GM23338 (cell line): ENCODE results near the gene PRKCD. TPM values are rescaled to one million over a fixed set of nuclear protein-coding genes. Genes with fewer than 3 reads are reported as not detected.

ENCODE experiments used
- ATAC-seq: fragments of 200-7000 bp; cut with Tn5 transposase; 3 replicates; pipeline ENCODE4 v1.9.1; 2020
- DNase-seq: peaks from one replicate; pipeline ENCODE4 v3.0.0-alpha.2; 2015; ENCODE audit warnings: low spot score
- H2AFZ ChIP-seq: fragments of 200-600 bp; sonication (generic); 2 replicates; pipeline ENCODE4 v1.8.0; 2016; ENCODE audit warnings: antibody characterized with exemption, mild to moderate bottlenecking, moderate library complexity
- H3F3A ChIP-seq: fragments of 200-600 bp; sonication (generic); replicated peaks from 2 replicates; pipeline ENCODE4 v1.8.0; 2017; ENCODE audit warnings: antibody characterized with exemption, mixed run types, low read depth
- H3K27ac ChIP-seq: fragments of 200-600 bp; sonication (generic); 2 replicates; pipeline ENCODE4 v1.6.1; 2016; ENCODE audit warnings: low read depth
- H3K27me3 ChIP-seq: fragments of 200-600 bp; sonication (generic); 2 replicates; pipeline ENCODE4 v1.8.0; 2016; ENCODE audit warnings: mild to moderate bottlenecking, mixed run types, moderate library complexity; ENCODE audit not compliant: insufficient read depth
- H3K36me3 ChIP-seq: fragments of 200-600 bp; sonication (generic); 2 replicates; pipeline ENCODE4 v1.8.0; 2016; ENCODE audit warnings: mild to moderate bottlenecking; ENCODE audit not compliant: insufficient read depth
- H3K4me1 ChIP-seq: fragments of 200-600 bp; sonication (generic); 2 replicates; pipeline ENCODE4 v1.8.0; 2016; ENCODE audit warnings: mild to moderate bottlenecking, moderate library complexity; ENCODE audit not compliant: insufficient read depth
- H3K4me2 ChIP-seq: fragments of 200-600 bp; sonication (generic); 2 replicates; pipeline ENCODE4 v1.7.1; 2017; ENCODE audit warnings: mixed run types
- H3K4me3 ChIP-seq: fragments of 200-600 bp; sonication (generic); 2 replicates; pipeline ENCODE4 v1.6.1; 2016; ENCODE audit warnings: mixed run types
- H3K79me2 ChIP-seq: fragments of 200-600 bp; sonication (generic); replicated peaks from 2 replicates; pipeline ENCODE4 v1.8.0; 2017; ENCODE audit warnings: mild to moderate bottlenecking; ENCODE audit not compliant: insufficient read depth
- H3K9me2 ChIP-seq: fragments of 200-600 bp; sonication (generic); 2 replicates; pipeline ENCODE4 v1.8.0; 2017; ENCODE audit not compliant: insufficient read depth
- H4K20me1 ChIP-seq: fragments of 200-600 bp; sonication (generic); replicated peaks from 2 replicates; pipeline ENCODE4 v1.8.0; 2017; ENCODE audit warnings: mild to moderate bottlenecking; ENCODE audit not compliant: insufficient read depth
- H3K27ac Mint-ChIP-seq: 2 replicates; pipeline ENCODE4 v1.8.0; 2020; ENCODE audit warnings: inconsistent platforms, mild to moderate bottlenecking, moderate library complexity, mixed read lengths
- H3K27me3 Mint-ChIP-seq: 3 replicates; pipeline ENCODE4 v1.8.0; 2022; ENCODE audit warnings: low read depth, mild to moderate bottlenecking, moderate library complexity, mixed read lengths, inconsistent platforms; ENCODE audit not compliant: insufficient read depth, poor library complexity
- H3K36me3 Mint-ChIP-seq: 3 replicates; pipeline ENCODE4 v1.8.0; 2021; ENCODE audit warnings: low read depth, mild to moderate bottlenecking, inconsistent platforms, moderate library complexity, mixed read lengths
- H3K4me1 Mint-ChIP-seq: 3 replicates; pipeline ENCODE4 v1.8.0; 2020; ENCODE audit warnings: mild to moderate bottlenecking, inconsistent platforms, mixed read lengths
- H3K4me3 Mint-ChIP-seq: 3 replicates; pipeline ENCODE4 v1.8.0; 2021; ENCODE audit warnings: moderate library complexity, mild to moderate bottlenecking, inconsistent platforms, mixed read lengths
- H3K9me3 Mint-ChIP-seq: 3 replicates; pipeline ENCODE4 v1.8.0; 2020; ENCODE audit warnings: moderate library complexity, mild to moderate bottlenecking, inconsistent platforms, mixed read lengths
- CREB1 ChIP-seq: fragments of 250-450 bp; sonication (Bioruptor Pico); IDR thresholded peaks from 2 replicates; pipeline ENCODE4 v1.5.0; 2020; ENCODE audit warnings: low read depth, mild to moderate bottlenecking, moderate library complexity
- CTCF ChIP-seq, 2 experiments: fragments of 200-600 bp in 1 of 2; sonication (generic) in 1 of 2; conservative IDR thresholded peaks; 2 replicates each; pipeline versions ENCODE4 v1.5.1 to v1.6.1; 2016 to 2017; ENCODE audit warnings: antibody characterized with exemption in 2 of 2, low read depth in 2 of 2, mild to moderate bottlenecking in 2 of 2, moderate library complexity in 1 of 2
- ETS1 ChIP-seq: IDR thresholded peaks from 2 replicates; pipeline ENCODE4 v1.6.1; 2016; ENCODE audit warnings: antibody characterized with exemption
- EZH2 ChIP-seq: fragments of 200-600 bp; sonication (generic); IDR thresholded peaks from one replicate; pipeline ENCODE4 v1.8.0; 2017; ENCODE audit warnings: antibody characterized with exemption, mild to moderate bottlenecking, low read depth; ENCODE audit not compliant: unreplicated experiment
- EZH2phosphoT487 ChIP-seq: fragments of 200-600 bp; sonication (generic); IDR thresholded peaks from one replicate; pipeline ENCODE4 v1.8.1; 2018; ENCODE audit warnings: antibody characterized with exemption; ENCODE audit not compliant: unreplicated experiment
- JUNB ChIP-seq: IDR thresholded peaks from one replicate; pipeline ENCODE4 v1.6.1; 2016; ENCODE audit warnings: antibody characterized with exemption; ENCODE audit not compliant: unreplicated experiment
- NANOG ChIP-seq: IDR thresholded peaks from 2 replicates; pipeline ENCODE4 v1.6.1; 2016; ENCODE audit warnings: antibody characterized with exemption, borderline replicate concordance
- POLR2AphosphoS5 ChIP-seq: IDR thresholded peaks from 2 replicates; pipeline ENCODE4 v1.6.1; 2016; ENCODE audit warnings: antibody characterized with exemption, low read depth
- STAT1 ChIP-seq: IDR thresholded peaks from one replicate; pipeline ENCODE4 v1.6.1; 2016; ENCODE audit warnings: antibody characterized with exemption; ENCODE audit not compliant: unreplicated experiment
- ZNF114 ChIP-seq: fragments of 250-450 bp; sonication (Bioruptor Pico); IDR thresholded peaks from 2 replicates; pipeline ENCODE4 v1.5.0; 2020; ENCODE audit warnings: mild to moderate bottlenecking, moderate library complexity
- ZNF331 ChIP-seq: fragments of 250-450 bp; sonication (Bioruptor Pico); IDR thresholded peaks from 2 replicates; pipeline ENCODE4 v1.5.0; 2020; ENCODE audit warnings: low read depth, mild to moderate bottlenecking, moderate library complexity
- ZNF462 ChIP-seq: fragments of 250-450 bp; sonication (Bioruptor Pico); IDR thresholded peaks from 2 replicates; pipeline ENCODE4 v1.5.0; 2020; ENCODE audit warnings: mild to moderate bottlenecking, moderate library complexity
- polyA plus RNA-seq: library from polyadenylated mRNA; unstranded; fragments of >200 nt; fragmentation: Nextera tagmentation; extraction: Ambion mirVana; gene quantifications from 2 replicates; pipeline ENCODE4 v1.2.1, GENCODE V29; 2016
- total RNA-seq: library from RNA; depleted of rRNA; stranded (reverse); fragments of >200 nt; shearing (Covaris generic); gene quantifications from 2 replicates; pipeline ENCODE4 v1.2.3, GENCODE V29; 2014
- TF ChIP-seq, protein P1 (sequence below): IDR thresholded peaks from one replicate; pipeline ENCODE4 v1.6.1; 2018; ENCODE audit warnings: antibody characterized with exemption; ENCODE audit not compliant: unreplicated experiment

PRKCD gene
- total and polyA plus RNA-seq, 2 experiments from 2014 or later = 11.3 to 11.8 TPM

GRCh38 chr3:53235545-53235944 lies 74.5 kb downstream of the PRKCD start:
- Histone ChIP-seq H3K4me1 (0 out of 2 replicates have a peak, but pooled peaks cover 3% of the 10 kb centered on the region), H3K4me2 (no peak overlapping the region), H3K79me2 (peaks cover 38% of the 10 kb centered on the region), H4K20me1 (peaks cover 66% of the 10 kb centered on the region), H3K4me3 (no peak overlapping the region), H3K27me3 (no peaks in the 10 kb centered on the region), H3F3A (peaks cover 63% of the 10 kb centered on the region), H3K36me3 (peaks cover 73% of the 10 kb centered on the region), H3K27ac (no peak overlapping the region), H3K9me2 (no peaks in the 10 kb centered on the region), H2AFZ (no peak overlapping the region)
- H3K4me3 Mint-ChIP-seq = no peak overlapping the region
- ATAC-seq = no peak
- H3K9me3 Mint-ChIP-seq = no peaks in the 10 kb centered on the region
- no peak for DNase-seq
- peak overlapping the region; percentile 79 for H3K27ac Mint-ChIP-seq
- H3K36me3 Mint-ChIP-seq = peaks cover 100% of the 10 kb centered on the region
- H3K4me1 Mint-ChIP-seq = peaks cover 33% of the 10 kb centered on the region
- TF ChIP-seq NANOG = no peak
- TF ChIP-seq ZNF114 (CRISPR knock-in tag) = no peak
- no peak for TF ChIP-seq ZNF462 (CRISPR knock-in tag)
- TF ChIP-seq EZH2phosphoT487 = no peak
- TF ChIP-seq EZH2 = no peak
- no peak for TF ChIP-seq STAT1
- TF ChIP-seq, protein P1, sequence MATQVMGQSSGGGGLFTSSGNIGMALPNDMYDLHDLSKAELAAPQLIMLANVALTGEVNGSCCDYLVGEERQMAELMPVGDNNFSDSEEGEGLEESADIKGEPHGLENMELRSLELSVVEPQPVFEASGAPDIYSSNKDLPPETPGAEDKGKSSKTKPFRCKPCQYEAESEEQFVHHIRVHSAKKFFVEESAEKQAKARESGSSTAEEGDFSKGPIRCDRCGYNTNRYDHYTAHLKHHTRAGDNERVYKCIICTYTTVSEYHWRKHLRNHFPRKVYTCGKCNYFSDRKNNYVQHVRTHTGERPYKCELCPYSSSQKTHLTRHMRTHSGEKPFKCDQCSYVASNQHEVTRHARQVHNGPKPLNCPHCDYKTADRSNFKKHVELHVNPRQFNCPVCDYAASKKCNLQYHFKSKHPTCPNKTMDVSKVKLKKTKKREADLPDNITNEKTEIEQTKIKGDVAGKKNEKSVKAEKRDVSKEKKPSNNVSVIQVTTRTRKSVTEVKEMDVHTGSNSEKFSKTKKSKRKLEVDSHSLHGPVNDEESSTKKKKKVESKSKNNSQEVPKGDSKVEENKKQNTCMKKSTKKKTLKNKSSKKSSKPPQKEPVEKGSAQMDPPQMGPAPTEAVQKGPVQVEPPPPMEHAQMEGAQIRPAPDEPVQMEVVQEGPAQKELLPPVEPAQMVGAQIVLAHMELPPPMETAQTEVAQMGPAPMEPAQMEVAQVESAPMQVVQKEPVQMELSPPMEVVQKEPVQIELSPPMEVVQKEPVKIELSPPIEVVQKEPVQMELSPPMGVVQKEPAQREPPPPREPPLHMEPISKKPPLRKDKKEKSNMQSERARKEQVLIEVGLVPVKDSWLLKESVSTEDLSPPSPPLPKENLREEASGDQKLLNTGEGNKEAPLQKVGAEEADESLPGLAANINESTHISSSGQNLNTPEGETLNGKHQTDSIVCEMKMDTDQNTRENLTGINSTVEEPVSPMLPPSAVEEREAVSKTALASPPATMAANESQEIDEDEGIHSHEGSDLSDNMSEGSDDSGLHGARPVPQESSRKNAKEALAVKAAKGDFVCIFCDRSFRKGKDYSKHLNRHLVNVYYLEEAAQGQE = no peak
- no peak for TF ChIP-seq CTCF (conservative IDR thresholded peaks at IDR 0.05; ENCODE audit: low read depth in 2 of 2)
- no peak for TF ChIP-seq ZNF331 (CRISPR knock-in tag)
- TF ChIP-seq ETS1 = no peak
- no peak for TF ChIP-seq POLR2AphosphoS5
- TF ChIP-seq CREB1 = no peak
- no peak for TF ChIP-seq JUNB
- H3K27me3 Mint-ChIP-seq = peaks cover 33% of the 10 kb centered on the region
